Heart left ventricle (tissue), 13 donors: Measurements from ENCODE around the gene LRG1.

Experiments
- POLR2A ChIP-seq, 2 donors: fragments of 450-650 bp; IDR thresholded peaks; one replicate each; pipeline ENCODE4 v1.6.1; 2017; ENCODE audit warnings: antibody characterized with exemption in 2 of 2, mild to moderate bottlenecking in 2 of 2, moderate library complexity in 2 of 2
- TF ChIP-seq, protein P1 (sequence below), 12 donors: fragments of 200-600 bp; sonication (generic) in 4 of 12; IDR thresholded peaks; one replicate each; pipeline versions ENCODE4 v1.5.0 to v1.8.0; 2018 to 2022; ENCODE audit warnings: antibody characterized with exemption in 12 of 12, mild to moderate bottlenecking in 5 of 12
- donor health status: ischemic (EF 13 %, LVEDD 7.1; RV severe dilation, severe dysfunction).
- donor health status: DM: no; HTN: yes; CAD: no.
- donor health status: DM: no; HTN: no; CAD: no.
- donor health status: ischemic (EF 25% LVEDD 6.9; RV normal size, moderate dysfunction).
- donor health status: ischemic (EF 25% LVEDD 5.7; RV mildly dilated, moderate dysfunction).
- donor health status: ischemic (EF 35%, LVEDD 5.7; RV mildly dilated, moderate dysfunction).
- donor health status: nonischemic (EF 11% LVEDD 7.7; RV severe dilation, severe dysfunction).
- donor health status: DM: yes; HTN: yes; CAD: no.
- donor health status: PGD.
- donor health status: ischemic (EF 29% LVEDD 5.4; RV normal size, mild dysfunction).
- donor health status: nonischemic (EF 23%, LVEDD 6.1; RV moderate dilation, normal function).

DNA sequence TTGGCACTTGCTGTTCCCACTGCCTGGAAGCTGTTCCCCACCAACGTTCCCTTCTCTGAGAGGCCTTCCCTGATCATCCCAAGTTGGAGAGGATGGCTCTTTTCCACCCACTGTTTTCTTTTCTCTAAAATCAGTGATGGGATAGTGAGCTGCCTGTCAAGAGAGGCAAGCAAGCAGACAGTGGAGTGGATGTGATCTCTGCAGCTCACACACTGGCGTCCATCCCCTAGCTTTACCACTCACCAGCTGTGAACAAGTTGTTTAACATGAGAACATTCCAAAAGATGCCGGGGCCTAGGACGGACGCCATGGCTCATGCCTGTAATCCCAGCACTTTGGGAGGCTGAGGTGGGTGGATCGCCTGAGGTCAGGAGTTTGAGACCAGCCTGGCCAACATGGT lies 47.7 kb upstream of the LRG1 start:
- TF ChIP-seq, protein P1, sequence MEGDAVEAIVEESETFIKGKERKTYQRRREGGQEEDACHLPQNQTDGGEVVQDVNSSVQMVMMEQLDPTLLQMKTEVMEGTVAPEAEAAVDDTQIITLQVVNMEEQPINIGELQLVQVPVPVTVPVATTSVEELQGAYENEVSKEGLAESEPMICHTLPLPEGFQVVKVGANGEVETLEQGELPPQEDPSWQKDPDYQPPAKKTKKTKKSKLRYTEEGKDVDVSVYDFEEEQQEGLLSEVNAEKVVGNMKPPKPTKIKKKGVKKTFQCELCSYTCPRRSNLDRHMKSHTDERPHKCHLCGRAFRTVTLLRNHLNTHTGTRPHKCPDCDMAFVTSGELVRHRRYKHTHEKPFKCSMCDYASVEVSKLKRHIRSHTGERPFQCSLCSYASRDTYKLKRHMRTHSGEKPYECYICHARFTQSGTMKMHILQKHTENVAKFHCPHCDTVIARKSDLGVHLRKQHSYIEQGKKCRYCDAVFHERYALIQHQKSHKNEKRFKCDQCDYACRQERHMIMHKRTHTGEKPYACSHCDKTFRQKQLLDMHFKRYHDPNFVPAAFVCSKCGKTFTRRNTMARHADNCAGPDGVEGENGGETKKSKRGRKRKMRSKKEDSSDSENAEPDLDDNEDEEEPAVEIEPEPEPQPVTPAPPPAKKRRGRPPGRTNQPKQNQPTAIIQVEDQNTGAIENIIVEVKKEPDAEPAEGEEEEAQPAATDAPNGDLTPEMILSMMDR (IDR thresholded peaks at IDR 0.05): no peak
- TF ChIP-seq POLR2A (IDR thresholded peaks at IDR 0.05): no peak
